ENCODE results near the gene TSPAN18.

DNA sequence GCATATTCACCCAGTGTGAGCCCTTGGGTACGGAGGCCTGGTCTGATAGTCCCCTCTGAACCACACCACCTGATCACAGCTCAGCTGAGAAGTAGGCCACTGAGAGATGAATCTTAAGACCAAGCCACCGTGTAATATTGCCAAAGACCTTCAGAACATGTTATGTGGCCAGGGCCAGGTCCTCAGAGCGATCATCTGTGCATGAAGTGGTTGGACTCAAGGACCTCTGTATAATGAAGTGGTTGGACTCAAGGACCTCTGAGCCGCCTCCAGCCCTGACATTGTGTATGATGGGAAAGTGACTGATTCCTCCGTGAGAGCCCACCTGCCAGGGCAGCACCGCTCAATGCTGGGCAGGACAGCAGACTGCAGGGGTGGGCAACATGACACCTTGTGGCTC, 153.7 kb downstream of the TSPAN18 start:
- TF ChIP-seq, protein P1, sequence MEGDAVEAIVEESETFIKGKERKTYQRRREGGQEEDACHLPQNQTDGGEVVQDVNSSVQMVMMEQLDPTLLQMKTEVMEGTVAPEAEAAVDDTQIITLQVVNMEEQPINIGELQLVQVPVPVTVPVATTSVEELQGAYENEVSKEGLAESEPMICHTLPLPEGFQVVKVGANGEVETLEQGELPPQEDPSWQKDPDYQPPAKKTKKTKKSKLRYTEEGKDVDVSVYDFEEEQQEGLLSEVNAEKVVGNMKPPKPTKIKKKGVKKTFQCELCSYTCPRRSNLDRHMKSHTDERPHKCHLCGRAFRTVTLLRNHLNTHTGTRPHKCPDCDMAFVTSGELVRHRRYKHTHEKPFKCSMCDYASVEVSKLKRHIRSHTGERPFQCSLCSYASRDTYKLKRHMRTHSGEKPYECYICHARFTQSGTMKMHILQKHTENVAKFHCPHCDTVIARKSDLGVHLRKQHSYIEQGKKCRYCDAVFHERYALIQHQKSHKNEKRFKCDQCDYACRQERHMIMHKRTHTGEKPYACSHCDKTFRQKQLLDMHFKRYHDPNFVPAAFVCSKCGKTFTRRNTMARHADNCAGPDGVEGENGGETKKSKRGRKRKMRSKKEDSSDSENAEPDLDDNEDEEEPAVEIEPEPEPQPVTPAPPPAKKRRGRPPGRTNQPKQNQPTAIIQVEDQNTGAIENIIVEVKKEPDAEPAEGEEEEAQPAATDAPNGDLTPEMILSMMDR (IDR thresholded peaks at IDR 0.05): no peak
- TF ChIP-seq SIN3A (IDR thresholded peaks at IDR 0.05; ENCODE audit: borderline replicate concordance, insufficient read depth, low read depth, low read length): no peak
- no peak for TF ChIP-seq TCF7L2 (IDR thresholded peaks at IDR 0.05; ENCODE audit: low read depth, low read length)
- TF ChIP-seq, protein P2, sequence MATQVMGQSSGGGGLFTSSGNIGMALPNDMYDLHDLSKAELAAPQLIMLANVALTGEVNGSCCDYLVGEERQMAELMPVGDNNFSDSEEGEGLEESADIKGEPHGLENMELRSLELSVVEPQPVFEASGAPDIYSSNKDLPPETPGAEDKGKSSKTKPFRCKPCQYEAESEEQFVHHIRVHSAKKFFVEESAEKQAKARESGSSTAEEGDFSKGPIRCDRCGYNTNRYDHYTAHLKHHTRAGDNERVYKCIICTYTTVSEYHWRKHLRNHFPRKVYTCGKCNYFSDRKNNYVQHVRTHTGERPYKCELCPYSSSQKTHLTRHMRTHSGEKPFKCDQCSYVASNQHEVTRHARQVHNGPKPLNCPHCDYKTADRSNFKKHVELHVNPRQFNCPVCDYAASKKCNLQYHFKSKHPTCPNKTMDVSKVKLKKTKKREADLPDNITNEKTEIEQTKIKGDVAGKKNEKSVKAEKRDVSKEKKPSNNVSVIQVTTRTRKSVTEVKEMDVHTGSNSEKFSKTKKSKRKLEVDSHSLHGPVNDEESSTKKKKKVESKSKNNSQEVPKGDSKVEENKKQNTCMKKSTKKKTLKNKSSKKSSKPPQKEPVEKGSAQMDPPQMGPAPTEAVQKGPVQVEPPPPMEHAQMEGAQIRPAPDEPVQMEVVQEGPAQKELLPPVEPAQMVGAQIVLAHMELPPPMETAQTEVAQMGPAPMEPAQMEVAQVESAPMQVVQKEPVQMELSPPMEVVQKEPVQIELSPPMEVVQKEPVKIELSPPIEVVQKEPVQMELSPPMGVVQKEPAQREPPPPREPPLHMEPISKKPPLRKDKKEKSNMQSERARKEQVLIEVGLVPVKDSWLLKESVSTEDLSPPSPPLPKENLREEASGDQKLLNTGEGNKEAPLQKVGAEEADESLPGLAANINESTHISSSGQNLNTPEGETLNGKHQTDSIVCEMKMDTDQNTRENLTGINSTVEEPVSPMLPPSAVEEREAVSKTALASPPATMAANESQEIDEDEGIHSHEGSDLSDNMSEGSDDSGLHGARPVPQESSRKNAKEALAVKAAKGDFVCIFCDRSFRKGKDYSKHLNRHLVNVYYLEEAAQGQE (IDR thresholded peaks at IDR 0.05; ENCODE audit: insufficient read depth in 1 of 2, low read depth in 2 of 2, low read length in 1 of 2): no peak

Data from Panc1 (cell line).